ENCODE results near the gene HOMER2.
A peak's percentile ranks its signal among the peaks of the same experiment; 100 is the strongest.

The HOMER2 gene

GRCh38 chr15:82909080-82909815, 43.3 kb downstream of the HOMER2 start:
- no peak overlapping the region for H3K27ac ChIP-seq
- TF ChIP-seq CTCF (conservative IDR thresholded peaks at IDR 0.05): no peak
- TF ChIP-seq ZFX (IDR thresholded peaks at IDR 0.05): no peak

GRCh38 chr15:82907350-82907749, 45.2 kb downstream of the HOMER2 start:
- TF ChIP-seq ZFX (IDR thresholded peaks at IDR 0.05) (no peak), CTCF (conservative IDR thresholded peaks at IDR 0.05) (no peak)
- H3K27ac ChIP-seq: no peak overlapping the region

GRCh38 chr15:82904574-82904973, 47.9 kb downstream of the HOMER2 start:
- TF ChIP-seq CTCF (conservative IDR thresholded peaks at IDR 0.05): no peak
- TF ChIP-seq ZFX (IDR thresholded peaks at IDR 0.05): no peak
- no peak overlapping the region for H3K27ac ChIP-seq

GRCh38 chr15:82903511-82903910, 49.0 kb downstream of the HOMER2 start:
- H3K27ac ChIP-seq: no peak overlapping the region

GRCh38 chr15:82901114-82901805, 51.3 kb downstream of the HOMER2 start:
- TF ChIP-seq CTCF (conservative IDR thresholded peaks at IDR 0.05) (no peak), ZFX (IDR thresholded peaks at IDR 0.05) (no peak)
- H3K27ac ChIP-seq: peak overlapping the region; percentile 65

More at GRCh38 chr15:82903511-82903910, 49.0 kb downstream of the HOMER2 start:
- TF ChIP-seq ZFX (IDR thresholded peaks at IDR 0.05) (no peak), CTCF (conservative IDR thresholded peaks at IDR 0.05) (no peak)

- peak overlapping the region; percentile 65 for H3K27ac ChIP-seq
- TF ChIP-seq CTCF (conservative IDR thresholded peaks at IDR 0.05) (no peak), ZFX (IDR thresholded peaks at IDR 0.05) (no peak)
Observed at GRCh38 chr15:82900511-82901060, 51.9 kb downstream of the HOMER2 start.

- TF ChIP-seq CTCF (conservative IDR thresholded peaks at IDR 0.05) (no peak), ZFX (IDR thresholded peaks at IDR 0.05) (no peak)
- no peak overlapping the region for H3K27ac ChIP-seq
Observed at GRCh38 chr15:82898961-82899360, 53.6 kb downstream of the HOMER2 start.

Measured in C4-2B (cell line).